GM10266 (cell line): ENCODE results near the gene SHLD1.

Source experiments
- DNase-seq: peaks from one replicate; pipeline ENCODE4 v3.0.0; 2012; ENCODE audit errors: extremely low spot score
- CTCF ChIP-seq: IDR thresholded peaks from 2 replicates; pipeline ENCODE4 v1.5.1; 2012; ENCODE audit warnings: mild to moderate bottlenecking, low read depth; ENCODE audit not compliant: control insufficient read depth, insufficient read depth; ENCODE audit errors: missing control alignments

Gene SHLD1

GRCh38 chr20:5727018-5727515 lies 23.1 kb upstream of the SHLD1 start:
- no peak for TF ChIP-seq CTCF
- no peak for DNase-seq

- no peak for TF ChIP-seq CTCF
- DNase-seq, result no peak
Measured at GRCh38 chr20:5729348-5729747, 20.9 kb upstream of the SHLD1 start.

DNA sequence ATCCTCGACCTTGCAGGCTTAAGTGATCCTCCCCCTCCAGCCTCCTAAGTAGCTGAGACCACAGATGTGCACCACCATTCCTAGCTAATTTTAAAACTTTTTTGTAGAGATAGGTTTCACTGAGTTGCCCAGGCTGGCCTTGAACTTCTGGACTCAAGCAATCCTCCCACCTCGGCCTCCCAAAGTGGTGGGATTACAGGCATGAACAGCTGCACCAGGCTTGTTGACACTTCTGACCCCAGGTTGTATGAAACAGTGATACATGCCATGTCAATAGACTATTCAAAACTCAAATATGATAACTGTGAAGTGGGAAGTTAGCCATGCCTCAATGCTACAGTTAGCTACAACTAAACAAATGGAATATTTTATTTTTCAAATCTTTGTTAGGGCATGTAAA lies 20.1 kb upstream of the SHLD1 start:
- no peak for DNase-seq

DNA sequence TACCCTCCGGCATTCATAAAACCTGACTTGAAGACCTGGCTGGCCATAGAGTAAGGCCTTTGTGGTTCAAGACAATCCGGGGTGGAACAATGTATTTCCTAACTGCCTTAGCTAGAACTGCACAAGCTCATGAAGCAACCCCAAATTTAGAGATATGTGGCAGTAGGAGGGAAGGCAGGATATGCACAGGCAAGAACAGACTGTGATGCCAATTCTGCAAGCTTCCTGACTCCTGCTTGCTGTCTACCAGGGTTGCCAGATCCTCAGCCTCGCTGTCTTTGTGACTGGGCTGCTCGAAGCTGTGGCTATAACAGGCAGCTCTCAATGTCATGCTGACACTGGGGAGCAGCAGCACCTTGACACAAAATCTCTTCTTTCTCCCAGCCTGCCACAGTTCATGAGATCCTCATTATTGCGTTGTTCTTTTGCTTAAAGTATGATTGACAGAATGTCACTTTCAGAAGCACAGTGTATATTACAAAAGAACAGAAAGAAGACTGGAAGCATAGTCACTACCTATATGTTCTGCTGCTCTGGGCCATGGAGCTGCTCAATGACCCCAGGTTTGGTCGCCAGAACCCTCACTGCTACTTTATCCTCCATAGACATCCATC lies 18.3 kb upstream of the SHLD1 start:
- DNase-seq, result no peak
- no peak for TF ChIP-seq CTCF

More for the DNA sequence above, 20.1 kb upstream of the SHLD1 start:
- TF ChIP-seq CTCF, result no peak

- no peak for TF ChIP-seq CTCF
- no peak for DNase-seq
Measured at GRCh38 chr20:5734602-5735001, 15.6 kb upstream of the SHLD1 start.

DNA sequence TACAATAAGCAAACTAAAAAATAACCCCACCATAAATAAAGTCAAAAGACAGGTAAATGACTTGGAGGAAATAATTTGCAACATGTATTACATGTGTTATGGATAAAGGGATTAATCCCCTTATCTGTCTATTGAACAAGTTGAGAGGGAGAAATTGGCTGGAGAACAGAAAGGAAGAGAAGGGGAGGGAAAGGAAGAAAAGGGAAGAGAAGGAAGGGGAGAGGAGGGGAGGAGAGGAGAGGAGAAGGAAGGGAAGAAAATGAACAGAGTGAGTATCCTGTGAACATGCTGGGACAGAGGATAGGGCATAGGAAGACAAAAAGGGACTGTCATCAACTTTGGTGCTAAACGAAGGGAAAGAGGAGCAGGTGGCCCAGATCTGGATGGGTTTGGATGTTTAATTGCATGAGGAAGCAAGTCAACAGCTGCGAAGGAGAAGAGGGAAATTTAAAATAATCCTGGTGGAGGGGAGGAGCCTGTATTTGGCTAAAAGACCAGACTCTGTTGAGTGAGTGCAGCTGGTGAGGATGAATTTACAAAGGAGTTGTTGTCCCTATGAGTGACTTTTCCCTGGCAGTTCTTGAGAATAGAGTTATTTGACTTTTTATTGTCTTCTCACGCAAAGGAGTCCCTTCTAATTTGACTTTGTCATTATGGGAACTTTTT lies 14.2 kb upstream of the SHLD1 start:
- TF ChIP-seq CTCF, result no peak
- no peak for DNase-seq

DNA sequence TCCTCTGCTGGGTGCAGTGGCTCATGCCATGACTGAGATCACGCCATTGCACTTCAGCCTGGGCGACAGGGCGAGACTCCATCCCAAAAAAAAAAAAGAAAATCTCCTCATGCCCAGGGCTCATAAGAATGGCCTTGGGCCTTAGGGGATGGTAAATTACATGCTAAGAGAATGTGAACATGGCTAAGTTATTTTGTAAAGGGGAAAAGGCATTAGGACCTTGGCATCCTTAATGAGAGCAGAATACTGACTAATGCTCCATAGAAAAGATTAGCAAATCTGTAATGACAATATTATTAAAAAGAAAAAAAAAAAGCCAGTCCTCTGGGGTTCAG lies 12.6 kb upstream of the SHLD1 start:
- no peak for TF ChIP-seq CTCF
- no peak for DNase-seq
